Stimulated activated CD4-positive, alpha-beta T cell treated with anti-CD3 and anti-CD28 coated beads, Interleukin-12 subunit alpha, Interleukin-12 subunit beta, amount 100 ng/mL, for 48 hours (primary cell): Measurements from ENCODE around the gene GFI1B.
"Not testable (repeated sequence)": the region's sequence is repeated elsewhere in the genome, so short reads cannot be mapped to it uniquely, and the experiment has no call there.

Source experiments
- DNase-seq, 3 donors: peaks; one replicate each; pipeline ENCODE4 v3.0.0-alpha.2; 2020; ENCODE audit warnings: low read depth in 2 of 3, low spot score in 1 of 3

GFI1B gene

DNA sequence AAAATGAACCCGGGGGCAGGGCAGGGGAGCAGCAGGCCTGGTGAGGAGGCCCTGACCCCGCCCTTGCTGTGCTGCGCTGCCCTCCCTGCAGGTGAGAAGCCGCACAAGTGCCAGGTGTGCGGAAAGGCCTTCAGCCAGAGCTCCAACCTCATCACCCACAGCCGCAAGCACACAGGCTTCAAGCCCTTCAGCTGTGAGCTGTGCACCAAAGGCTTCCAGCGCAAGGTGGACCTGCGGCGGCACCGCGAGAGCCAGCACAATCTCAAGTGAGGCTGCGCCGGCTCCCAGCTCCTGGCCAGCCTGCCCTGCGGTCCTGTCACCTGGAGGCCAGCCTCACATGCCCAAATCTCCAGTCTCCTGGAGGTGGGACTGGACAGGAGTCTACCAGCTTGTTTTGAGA is 12.3 kb downstream of the GFI1B start:
- no peak for DNase-seq

DNA sequence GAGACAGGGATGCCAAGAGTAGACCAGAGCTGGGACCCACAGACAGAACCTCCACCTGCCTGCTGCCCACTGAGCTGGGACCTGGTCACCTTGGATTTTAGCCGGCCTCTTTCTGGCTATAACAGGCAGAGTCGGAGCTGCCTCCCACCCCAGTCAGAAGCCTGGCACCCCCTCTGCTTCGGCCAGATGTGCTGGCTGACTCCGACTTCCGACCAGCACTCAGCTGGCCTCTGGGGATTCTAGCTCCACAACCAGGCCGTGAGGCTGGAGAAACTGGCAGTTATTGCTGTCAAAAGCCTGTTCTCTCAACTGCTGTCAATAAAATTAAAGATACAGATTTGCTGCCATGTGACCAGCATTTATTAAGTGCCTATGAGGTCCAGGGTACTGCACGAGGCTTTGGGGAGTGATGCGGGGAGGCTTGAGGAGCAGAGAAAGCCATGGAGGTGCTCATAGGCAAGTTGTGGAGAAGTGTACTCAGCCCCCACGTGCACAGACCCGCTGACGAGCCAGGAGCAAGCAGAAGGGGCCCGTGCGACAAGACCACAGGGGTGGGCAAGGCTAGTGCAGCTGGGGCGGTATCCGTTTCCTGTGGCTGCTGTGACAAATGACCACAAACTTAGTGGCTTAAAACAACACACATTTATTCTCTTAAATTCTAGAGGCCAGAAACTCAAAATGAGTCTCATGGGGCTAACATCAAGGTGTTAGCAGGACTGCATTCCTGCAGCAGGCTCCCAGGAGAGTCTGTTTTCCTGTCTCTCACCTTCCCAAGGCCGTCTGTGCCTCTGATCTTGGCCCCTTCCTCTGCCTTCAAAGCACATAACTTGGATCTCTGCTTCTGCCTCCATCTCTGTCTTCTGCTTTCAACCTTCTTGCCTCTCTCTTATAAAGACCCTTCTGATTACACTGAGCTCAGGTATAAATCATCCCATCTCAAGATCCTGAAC is 13.1 kb downstream of the GFI1B start:
- DNase-seq: no peak

DNA sequence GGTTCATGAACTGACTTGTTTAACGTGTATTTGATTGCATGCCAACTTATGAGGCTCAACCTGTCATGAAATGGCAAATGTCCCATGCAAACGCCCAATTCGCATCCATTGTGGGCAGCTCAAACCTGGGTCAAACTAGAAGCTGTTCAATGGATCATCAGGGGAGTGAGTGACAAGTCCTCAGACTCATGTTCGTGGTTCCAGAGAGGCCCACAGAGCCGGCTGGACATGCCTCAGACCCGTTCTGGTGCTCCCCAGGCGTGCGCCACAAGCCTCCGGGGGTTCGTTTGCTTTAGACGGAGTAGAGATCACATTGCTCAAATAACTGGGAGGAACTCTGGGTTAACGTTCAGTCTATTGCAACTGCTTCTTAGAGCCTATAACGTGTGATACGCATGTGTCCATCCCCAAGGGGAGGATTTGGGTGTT is 15.0 kb downstream of the GFI1B start:
- DNase-seq: no peak

DNA sequence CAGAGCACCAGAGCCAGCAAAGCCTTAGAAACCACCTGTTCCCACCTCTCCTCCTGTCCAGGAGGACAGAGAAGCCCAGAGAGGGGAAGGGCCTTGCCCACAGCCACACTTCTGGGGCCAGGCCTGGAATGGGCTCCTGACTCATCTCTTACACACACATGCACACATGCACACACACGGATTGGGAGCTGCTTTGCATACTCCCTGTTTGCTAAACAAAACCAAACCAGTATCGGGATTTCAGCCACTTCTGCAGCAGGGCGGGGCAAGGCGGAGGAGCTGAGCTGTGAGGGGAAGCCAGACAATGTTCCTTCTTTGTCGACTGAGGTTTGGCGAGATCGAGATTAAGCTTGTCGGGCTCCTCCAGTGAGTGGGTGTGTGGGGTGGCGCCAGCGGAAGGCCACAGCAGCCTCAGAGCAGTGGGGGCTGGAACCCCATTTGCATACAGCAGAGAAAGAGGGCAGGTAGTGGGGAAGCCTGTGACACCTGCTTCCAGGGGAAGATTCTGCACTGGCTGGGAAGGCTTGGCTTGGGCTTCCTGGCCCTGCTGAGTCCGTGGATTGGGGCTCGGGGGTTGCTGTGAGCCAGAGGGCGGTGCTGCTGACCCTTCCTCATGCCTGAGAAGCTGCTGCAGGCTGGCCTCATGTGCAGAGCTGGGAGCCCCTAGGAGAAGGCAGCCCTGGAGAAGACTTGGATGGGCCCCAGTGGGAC is 16.1 kb downstream of the GFI1B start:
- DNase-seq: no peak

DNA sequence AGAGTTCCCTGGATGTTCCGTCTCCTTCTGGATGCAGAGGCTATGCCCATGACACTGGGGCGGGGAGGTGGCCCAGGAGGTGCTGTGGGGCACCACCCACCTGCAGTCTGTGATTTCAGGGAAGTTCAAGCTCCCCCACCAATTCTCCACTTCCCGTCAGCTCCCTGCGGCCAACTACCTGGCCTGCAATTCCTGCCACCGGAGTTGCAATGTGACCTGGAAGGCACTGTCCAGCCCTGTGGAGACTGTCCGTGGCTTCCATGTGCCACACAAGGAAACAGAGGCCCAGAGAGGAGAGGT is 16.6 kb downstream of the GFI1B start:
- DNase-seq: no peak

DNA sequence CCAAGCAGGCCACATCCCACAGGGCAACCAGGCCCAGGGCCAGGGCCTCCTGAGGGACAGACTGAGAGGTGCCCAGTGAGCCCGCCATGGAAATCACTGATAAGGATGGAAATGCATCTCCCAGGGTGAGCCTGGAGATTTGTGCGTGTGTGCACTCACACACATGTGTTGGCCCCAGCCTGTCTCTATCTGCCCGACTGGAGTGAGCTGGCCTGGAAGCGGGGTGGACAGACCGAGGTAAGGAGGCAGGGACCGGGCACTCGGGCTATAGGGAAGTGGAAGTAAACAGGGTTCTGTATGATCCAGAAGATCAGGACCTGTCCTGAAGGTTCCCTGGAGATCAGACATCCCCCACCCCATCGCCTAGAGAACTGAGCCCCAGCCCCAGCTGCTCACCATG is 17.4 kb downstream of the GFI1B start:
- no peak for DNase-seq

DNA sequence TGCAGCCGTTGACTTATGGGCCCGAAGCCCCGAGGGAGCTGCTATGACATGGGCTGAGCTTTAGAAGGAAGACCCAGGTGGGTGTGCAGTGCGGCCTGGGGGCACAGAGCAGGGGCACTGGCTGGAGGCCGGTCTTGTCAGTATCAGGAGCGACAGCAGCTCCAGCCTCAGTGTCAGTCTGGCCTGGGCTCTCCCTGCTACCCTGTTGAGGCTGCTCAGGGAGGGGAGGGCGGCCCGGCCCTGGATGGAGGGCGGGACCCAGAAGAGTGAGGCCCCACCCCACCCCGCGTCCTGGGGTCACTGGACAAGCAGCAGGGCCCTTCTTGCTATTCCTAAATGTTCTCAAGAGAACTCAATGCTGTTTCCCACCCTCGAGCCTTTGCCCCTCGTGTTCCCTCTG is 18.0 kb downstream of the GFI1B start:
- no peak for DNase-seq

DNA sequence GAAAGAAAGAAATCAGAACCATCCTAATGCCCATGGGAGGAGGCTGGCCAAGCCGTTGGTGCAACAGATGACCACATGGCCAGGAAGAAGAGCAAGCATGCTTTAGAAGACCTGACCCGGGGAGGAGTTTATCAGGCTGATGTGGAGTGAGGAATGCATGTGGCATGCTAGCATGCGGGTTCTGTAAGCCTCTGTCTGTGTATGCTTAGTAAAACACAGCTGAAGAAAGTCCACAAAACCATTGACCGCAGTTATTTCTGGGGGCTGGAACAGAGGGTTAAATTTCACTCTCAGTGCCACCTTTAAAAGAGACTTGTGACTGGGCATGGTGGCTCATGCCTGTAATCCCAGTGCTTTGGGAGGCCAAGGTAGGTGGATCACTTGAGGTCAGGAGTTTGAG is 19.1 kb downstream of the GFI1B start:
- no peak for DNase-seq

DNA sequence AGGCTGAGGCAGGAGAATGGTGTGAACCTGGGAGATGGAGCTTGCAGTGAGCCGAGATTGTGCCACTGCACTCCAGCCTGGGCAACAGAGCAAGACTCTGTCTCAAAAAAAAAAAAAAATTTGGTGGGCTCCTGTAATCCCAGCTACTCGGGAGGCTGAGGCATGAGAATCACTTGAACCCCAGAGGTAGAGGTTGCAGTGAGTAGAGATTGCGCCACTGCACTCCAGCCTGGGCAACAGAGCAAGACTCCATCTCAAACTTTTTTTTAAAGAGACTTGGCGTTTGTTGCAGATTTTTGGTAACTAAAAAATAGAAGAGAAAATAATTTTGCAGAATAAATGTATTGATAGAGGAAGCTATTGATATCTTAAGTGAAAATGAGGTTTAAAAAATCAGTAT is 19.7 kb downstream of the GFI1B start:
- not testable (repeated sequence) for DNase-seq

DNA sequence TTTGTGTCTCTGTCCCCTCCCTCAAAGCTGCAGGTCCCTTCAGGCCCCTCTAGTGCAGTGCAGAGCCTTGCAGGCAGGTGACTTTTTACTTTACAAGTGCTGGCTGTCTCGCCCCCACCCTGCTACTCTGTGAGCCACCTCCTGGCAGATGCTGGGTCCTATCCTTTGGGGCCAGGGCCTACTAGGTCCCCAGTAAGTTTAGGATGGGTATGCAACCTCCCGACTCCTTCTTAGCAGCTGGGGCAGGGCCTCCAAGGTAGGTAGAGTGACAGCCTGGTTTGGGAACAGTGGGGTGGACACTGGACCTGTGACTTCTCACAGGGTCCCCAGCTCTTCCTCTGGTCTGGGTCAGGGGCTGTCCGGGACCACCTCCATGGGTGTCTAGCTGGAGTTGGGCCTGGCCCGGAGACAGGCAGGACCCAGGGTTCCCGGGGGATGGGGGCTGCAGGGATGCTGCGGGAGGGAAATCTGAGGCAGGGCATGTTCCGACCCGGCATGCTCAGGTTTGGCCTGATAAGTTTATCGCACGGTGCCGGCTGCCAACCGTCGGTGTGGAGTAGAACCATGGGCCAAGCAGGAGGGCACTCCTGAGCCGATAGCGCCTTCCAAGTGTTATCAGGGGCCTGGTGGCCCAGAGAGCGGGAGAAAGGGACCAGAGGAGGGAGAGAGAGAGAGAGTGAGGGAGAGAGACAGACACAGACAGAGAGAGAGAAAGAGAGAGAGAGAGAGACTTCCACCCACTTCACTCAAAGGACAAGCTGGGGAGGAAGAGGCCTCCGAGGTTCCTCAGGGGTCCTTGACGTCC is 20.5 kb downstream of the GFI1B start:
- DNase-seq: no peak

DNA sequence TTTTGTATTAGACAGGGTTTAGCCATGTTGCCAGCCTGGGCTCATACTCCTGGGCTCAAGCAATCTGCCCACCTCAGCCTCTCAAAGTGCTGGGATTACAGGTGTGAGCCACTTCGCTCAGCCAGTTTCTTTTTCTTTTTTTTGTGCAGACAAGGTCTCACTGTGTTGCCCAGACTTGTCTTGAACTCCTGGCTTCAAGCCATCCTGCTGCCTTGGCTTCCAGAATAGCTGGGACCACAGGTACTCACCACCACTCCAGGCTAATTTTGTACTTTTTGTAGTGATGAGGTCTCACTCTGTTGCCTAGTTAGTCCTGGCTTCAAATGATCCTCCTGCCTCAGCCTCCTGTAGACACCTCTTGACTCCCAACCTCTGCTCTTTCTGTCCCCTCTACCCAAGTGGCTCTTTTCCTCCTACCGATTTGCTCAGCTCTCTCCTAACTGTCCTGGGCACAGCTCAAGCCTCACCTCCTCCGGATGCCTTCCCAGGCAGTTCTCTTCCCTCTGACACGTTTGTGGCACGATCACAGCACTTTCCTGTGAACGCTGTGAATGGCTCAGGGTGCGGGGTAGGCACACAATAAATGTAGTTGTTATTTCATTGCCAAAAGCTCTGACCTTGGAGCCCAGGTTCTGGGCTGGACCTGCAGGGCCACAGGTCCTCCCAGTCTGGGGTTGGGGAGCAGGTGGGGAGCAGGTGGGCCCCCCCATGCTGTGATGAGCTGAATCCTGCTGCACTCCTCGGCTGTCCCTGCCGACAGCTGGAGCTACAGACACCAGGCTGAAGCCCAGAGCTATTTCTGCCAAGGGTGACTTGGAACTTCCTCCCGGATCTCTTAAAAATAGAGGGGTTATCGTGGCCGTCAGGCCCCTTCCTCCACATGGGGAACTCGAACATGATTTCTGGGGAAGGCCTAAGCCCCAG is 23.9 kb downstream of the GFI1B start:
- no peak for DNase-seq

DNA sequence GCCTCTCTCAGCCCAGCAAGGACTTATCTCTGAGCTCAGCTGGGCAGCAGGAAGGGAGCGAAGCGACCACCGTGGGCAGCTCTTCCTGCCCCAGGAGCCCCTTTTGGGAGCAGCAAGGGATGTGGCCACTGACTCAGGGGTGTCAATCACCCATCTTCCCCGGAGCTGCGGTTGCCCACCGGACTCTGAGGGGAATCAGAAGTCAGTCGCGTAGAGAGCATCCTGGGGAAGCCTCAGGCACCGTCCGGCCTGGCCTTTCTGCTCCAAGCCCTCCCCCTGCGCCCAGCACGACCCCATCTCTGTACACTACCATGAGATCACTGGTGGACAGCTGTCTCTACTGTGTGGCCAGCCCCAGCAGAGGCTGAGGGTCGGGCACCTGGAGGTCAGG is 24.6 kb downstream of the GFI1B start:
- DNase-seq: no peak

DNA sequence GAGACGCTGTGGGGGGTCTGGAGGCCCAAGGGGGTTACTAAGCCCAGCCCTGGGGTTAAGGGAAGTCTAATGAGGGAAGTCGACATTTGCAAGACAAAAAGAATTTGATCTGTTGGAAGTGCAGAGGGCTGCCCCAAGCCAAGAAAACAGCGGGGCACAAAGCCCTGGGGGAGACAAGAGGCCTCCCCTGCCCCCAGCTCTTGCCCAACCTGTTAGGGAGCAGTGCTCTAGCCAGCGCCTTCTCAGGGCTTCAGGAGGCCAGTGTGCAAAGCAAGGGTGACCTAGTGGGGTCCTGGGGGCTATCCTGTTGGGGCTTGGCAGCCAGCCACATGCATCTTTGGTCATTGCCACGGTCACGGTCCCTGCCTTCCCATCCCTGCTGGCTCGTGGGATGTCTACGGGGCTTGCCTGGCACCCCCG is 25.2 kb downstream of the GFI1B start:
- no peak for DNase-seq

DNA sequence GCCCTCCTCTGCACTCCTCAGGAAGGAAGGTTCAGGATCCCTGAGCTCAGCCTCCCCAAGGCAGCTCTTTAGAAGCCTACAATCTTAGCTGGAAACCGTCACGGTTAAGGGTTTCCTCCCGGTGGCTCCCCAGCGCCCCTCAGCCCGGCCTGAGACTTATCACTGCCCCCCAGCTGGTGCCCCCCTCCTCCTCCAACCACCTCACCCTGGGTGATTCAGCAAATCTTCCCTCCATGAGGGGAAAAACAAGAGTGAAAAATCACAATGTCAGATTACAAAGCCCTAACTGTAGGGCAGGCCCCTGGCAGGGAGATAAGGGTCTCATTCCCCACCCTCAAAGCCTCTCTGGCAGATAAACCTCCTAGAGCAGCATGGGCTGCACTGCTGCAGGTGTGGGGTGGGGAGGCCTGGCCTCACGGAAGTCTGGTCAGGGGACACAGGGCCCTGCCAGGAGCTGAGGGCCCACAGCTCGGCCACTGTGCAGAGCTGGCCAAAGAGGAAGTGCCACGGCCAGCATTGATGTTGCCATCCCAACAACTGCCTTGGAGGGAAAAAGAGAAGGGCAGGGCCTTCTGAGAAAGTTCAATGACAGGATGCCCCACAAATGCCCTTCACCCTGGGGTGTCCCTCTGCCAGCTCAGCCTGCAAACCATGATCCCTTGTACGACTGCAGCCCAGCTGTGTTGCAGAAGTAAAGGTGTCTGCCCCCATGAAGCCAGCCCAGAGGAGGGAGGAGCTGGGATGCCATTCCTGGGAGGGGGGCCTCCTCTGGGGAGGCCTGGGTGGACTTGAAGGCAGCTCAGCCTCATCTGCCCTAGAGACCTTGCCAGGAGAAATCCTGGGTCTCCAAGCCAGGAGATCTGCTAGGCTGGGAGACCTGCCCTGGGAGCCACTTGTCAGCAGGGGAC is 25.9 kb downstream of the GFI1B start:
- DNase-seq: no peak

DNA sequence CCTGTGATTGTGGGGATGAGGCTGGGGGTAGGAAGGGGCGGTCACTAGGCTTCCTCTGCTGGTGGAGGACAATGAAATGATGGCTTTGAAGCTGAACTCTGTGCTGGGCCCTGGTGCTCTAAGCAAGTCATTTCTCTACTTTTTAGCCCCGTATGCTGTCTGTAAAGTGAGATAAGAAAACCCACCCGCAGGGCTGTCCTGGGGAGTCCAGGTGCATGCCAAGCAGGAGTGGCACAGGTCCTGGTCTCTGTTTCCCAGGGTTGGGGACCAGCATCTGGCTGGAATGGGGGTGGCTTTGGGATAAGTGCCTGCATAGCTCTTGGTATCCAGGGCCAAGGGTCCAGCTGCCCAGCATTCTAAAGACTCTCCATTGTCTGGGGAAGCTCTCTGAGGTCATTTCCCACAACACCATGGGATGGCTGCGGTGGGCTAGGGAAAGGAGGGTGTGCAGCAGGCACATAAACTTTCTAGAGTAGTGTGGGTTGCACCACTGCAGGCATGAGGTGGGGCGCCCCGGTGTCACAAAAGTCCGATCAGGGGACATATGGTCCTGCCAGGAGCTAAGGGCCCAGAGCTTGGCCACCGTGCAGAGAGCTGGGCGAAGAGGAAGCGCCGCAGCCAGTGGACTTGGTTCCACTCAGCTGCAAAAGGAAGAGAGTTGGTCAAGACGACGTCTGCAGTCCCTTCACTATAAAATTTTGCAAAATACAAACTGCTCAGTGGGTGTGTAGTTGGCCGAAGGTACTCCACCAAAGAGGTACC is 26.7 kb downstream of the GFI1B start:
- no peak for DNase-seq

DNA sequence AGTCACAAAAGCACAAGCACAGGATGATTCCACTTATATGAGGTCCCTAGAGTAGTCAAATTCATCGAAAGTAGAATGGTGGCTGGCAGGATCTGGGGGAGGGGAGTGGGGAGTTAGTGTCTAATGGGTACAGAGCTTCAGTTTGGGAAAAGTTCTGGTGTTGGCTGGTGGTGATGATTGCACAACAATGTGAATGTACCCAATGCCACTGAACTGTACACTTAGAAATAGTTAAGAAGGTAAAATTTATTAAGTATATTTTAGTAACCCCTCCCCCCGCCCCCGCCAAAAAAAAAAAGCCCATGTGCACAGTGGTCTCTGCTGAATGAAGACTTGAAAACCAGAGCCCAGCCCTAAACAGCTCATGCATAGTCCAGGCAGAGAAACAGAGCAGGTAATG is 27.5 kb downstream of the GFI1B start:
- DNase-seq: no peak

DNA sequence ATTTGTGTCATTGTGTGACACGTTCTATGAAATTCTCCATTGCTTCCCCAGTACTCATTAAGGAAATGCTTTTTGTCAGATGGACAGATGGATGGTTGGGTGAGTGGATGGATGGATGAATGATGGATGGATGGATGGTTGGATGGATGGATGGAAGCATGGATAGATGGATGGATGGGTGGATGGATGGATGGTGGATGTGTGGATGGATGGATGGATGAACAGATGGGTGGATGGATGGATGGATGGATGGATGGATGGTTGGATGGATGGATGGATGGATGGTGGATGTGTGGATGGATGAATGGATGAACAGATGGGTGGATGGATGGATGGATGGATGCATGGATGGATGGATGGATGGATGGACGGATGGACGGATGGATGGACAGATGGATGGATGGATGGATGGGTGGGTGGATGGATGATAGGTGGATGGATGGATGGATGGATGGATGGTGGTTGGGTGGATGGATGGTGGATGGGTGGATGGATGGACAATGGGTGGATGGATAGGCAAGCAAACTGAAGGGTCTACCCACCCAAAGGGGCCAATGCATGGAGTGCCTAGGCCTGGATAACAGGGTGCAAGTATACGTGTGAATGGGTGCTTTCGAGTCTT is 28.3 kb downstream of the GFI1B start:
- no peak for DNase-seq

DNA sequence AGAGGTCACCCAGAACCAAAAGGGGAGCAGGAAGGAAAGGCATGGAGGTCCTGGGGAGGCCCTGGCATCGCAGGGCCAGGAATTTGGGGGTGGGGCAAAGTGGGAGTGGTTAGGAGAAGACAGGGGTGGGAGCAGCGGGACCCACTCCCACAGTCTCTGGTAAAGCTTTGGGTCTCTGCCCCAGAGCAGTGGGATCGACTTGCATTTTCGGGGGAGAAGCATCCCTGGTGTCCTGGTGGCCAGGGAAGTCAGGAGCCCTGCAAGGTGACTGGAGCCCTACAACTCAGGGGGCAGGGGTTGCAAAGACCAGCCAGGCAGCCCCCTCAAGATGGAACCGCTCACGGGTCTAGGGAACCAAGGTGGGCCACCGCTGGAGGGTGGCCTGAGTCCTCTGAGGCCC is 29.9 kb downstream of the GFI1B start:
- DNase-seq: no peak

DNA sequence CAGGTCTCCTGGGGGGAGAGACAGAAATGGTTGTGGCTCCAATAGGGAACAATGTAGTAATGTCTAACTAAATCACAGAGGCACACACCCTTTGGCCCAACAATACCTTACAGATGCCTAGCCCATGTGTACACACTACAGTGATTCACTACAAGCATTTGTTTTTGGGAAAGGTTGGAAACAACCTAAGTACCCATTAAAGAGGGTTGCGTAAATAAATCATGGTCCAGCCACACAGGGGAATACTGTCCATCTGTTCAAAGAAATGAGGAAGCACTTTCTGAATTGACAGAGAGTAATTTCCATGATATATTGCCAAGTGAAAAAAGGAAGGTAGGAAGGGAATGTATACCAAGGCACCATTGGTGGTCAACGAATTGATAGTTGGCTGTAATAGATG is 30.3 kb downstream of the GFI1B start:
- DNase-seq: no peak
